RWPE2 (cell line): ENCODE measurements around the gene TMA7.

Experiments used
- ATAC-seq: fragments of 200-7000 bp; cut with Tn5 transposase; 3 replicates; pipeline ENCODE4 v1.9.1; 2021; ENCODE audit warnings: low read depth
- DNase-seq: peaks from one replicate; pipeline ENCODE4 v3.0.0-alpha.2; 2020; ENCODE audit warnings: low spot score
- H3K27ac ChIP-seq: fragments of 450-650 bp; 2 replicates; pipeline ENCODE4 v1.5.1; 2017; ENCODE audit warnings: mild to moderate bottlenecking; ENCODE audit not compliant: poor library complexity, severe bottlenecking
- H3K27me3 ChIP-seq: fragments of 250-450 bp; sonication (Bioruptor Pico); 2 replicates; pipeline ENCODE4 v1.5.1; 2021; ENCODE audit warnings: mild to moderate bottlenecking, moderate library complexity; ENCODE audit not compliant: insufficient read depth, poor library complexity, severe bottlenecking
- H3K36me3 ChIP-seq: fragments of 250-450 bp; sonication (Bioruptor Pico); 2 replicates; pipeline ENCODE4 v1.5.1; 2020; ENCODE audit warnings: low read depth, mild to moderate bottlenecking, moderate library complexity
- H3K4me1 ChIP-seq: fragments of 250-450 bp; sonication (Bioruptor Pico); 2 replicates; pipeline ENCODE4 v1.5.1; 2021; ENCODE audit warnings: mild to moderate bottlenecking, moderate library complexity; ENCODE audit not compliant: insufficient read depth, poor library complexity, severe bottlenecking
- H3K4me3 ChIP-seq: fragments of 250-450 bp; sonication (Bioruptor Pico); 2 replicates; pipeline ENCODE4 v1.5.1; 2021; ENCODE audit warnings: mild to moderate bottlenecking, moderate library complexity; ENCODE audit not compliant: severe bottlenecking
- H3K9me3 ChIP-seq: fragments of 250-450 bp; sonication (Bioruptor Pico); 2 replicates; pipeline ENCODE4 v1.5.1; 2021; ENCODE audit warnings: mild to moderate bottlenecking, moderate library complexity; ENCODE audit not compliant: severe bottlenecking
- CTCF ChIP-seq: fragments of 450-650 bp; IDR thresholded peaks from one replicate; pipeline ENCODE4 v1.5.1; 2017; ENCODE audit warnings: mild to moderate bottlenecking, moderate library complexity; ENCODE audit not compliant: poor library complexity, severe bottlenecking

TMA7 gene

GRCh38 chr3:48435223-48435595 lies 4.8 kb upstream of the TMA7 start:
- no peak for ATAC-seq
- Histone ChIP-seq H3K4me3 (no peak overlapping the region), H3K27ac (peak overlapping the region; percentile 92), H3K27me3 (no peaks in the 10 kb centered on the region), H3K36me3 (peaks cover 28% of the 10 kb centered on the region), H3K9me3 (no peaks in the 10 kb centered on the region), H3K4me1 (peaks cover 51% of the 10 kb centered on the region)
- no peak for DNase-seq
- no peak for TF ChIP-seq CTCF

- DNase-seq: peak; percentile 74
- peaks cover 44% of the 10 kb centered on the region for H3K4me1 ChIP-seq
- ATAC-seq: peak; percentile 16; the same call in 2 of the 3 replicates
These were observed 4.1 kb upstream of the TMA7 start for GRCh38 chr3:48435774-48436476.

DNA sequence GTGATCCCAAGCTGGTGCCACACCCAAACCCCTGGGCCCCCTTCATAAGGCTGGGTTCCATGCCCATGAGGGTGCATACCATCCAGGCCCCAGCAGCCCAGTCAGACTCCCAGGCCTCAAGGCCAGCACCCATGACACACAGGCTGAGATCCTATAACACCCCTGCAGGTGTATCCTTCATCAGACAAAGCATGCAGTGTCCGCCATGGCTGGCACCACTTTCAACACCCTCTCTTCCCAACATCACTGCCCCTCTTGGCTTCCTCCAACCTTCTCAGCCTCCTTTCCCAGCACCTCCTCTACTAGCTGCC lies 3.6 kb upstream of the TMA7 start:
- Histone ChIP-seq H3K4me1 (peaks cover 41% of the 10 kb centered on the region), H3K27ac (peak overlapping the region; percentile 92)
- peak; percentile 14 for DNase-seq

More at GRCh38 chr3:48435774-48436476, 4.1 kb upstream of the TMA7 start:
- TF ChIP-seq CTCF: peak; percentile 98
- no peaks in the 10 kb centered on the region for H3K27me3 ChIP-seq
- H3K4me3 ChIP-seq: no peak overlapping the region
- peak overlapping the region; percentile 92 for H3K27ac ChIP-seq
- H3K9me3 ChIP-seq: no peaks in the 10 kb centered on the region
- H3K36me3 ChIP-seq: peaks cover 28% of the 10 kb centered on the region

DNA sequence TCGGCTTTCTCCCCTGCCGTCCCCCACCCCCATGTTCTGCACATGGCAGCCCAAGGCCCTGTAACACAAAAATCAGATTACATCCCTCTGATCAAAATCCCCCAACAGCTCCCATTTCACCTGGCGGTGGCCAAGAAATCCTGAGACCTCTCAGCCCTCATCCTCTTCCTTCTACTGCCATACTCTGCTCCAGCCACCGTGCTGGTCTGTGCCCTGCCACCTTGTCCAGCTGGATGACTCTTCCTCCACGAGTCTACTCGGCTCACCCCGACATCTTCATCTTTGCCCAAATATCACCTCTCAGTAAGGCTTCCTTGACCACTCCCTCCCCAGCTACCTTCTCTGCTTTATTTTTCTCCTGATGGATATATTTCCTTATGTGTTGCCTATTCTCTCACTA lies 3.2 kb upstream of the TMA7 start:
- ATAC-seq: no peak
- peak overlapping the region; percentile 92 for H3K27ac ChIP-seq
- peaks cover 41% of the 10 kb centered on the region for H3K4me1 ChIP-seq

More for the DNA sequence above, 3.6 kb upstream of the TMA7 start:
- Histone ChIP-seq H3K36me3 (peaks cover 32% of the 10 kb centered on the region), H3K4me3 (no peak overlapping the region), H3K9me3 (no peaks in the 10 kb centered on the region), H3K27me3 (no peaks in the 10 kb centered on the region)
- ATAC-seq: no peak
- no peak for TF ChIP-seq CTCF

More for the DNA sequence above, 3.2 kb upstream of the TMA7 start:
- no peak for TF ChIP-seq CTCF
- no peak for DNase-seq
- Histone ChIP-seq H3K36me3 (peaks cover 34% of the 10 kb centered on the region), H3K27me3 (no peaks in the 10 kb centered on the region), H3K9me3 (no peaks in the 10 kb centered on the region), H3K4me3 (no peak overlapping the region)
